Activated gamma-delta T cell treated with anti-CD3 and anti-CD28 coated beads, Interleukin-2, amount 50 U/mL, for 16 hours (primary cell): ENCODE measurements around the gene SPG11.
"Not testable (repeated sequence)": the region's sequence is repeated elsewhere in the genome, so short reads cannot be mapped to it uniquely, and the experiment has no call there.

Source experiments
- DNase-seq: peaks from one replicate; pipeline ENCODE4 v3.0.0-alpha.2; 2020; ENCODE audit warnings: low read depth

The SPG11 gene

GRCh38 chr15:44675911-44676310 lies 12.4 kb upstream of the SPG11 start:
- DNase-seq = no peak

- DNase-seq = no peak
Measured at GRCh38 chr15:44673639-44674038, 10.2 kb upstream of the SPG11 start.

- no peak for DNase-seq
Measured at GRCh38 chr15:44670087-44670950, 6.9 kb upstream of the SPG11 start.

GRCh38 chr15:44668921-44669320 lies 5.5 kb upstream of the SPG11 start:
- DNase-seq = no peak

- DNase-seq = no peak
Measured at GRCh38 chr15:44667039-44667360, 3.5 kb upstream of the SPG11 start.

GRCh38 chr15:44666210-44667038 lies 3.0 kb upstream of the SPG11 start:
- no peak for DNase-seq

- DNase-seq = peak; percentile 71
Measured at GRCh38 chr15:44662478-44663409, 718 bp downstream of the SPG11 start.

- DNase-seq = no peak
Measured at GRCh38 chr15:44661576-44661975, 1.9 kb downstream of the SPG11 start.

- DNase-seq = no peak
Measured at GRCh38 chr15:44659056-44659455, 4.4 kb downstream of the SPG11 start.

- no peak for DNase-seq
Measured at GRCh38 chr15:44657378-44657777, 6.1 kb downstream of the SPG11 start.

- DNase-seq = no peak
Measured at GRCh38 chr15:44656913-44657312, 6.5 kb downstream of the SPG11 start.

- no peak for DNase-seq
Measured at GRCh38 chr15:44656298-44656697, 7.2 kb downstream of the SPG11 start.

- no peak for DNase-seq
Measured at GRCh38 chr15:44654858-44655257, 8.6 kb downstream of the SPG11 start.

GRCh38 chr15:44647637-44648036 lies 15.8 kb downstream of the SPG11 start:
- no peak for DNase-seq

- DNase-seq = no peak
Measured at GRCh38 chr15:44647036-44647435, 16.4 kb downstream of the SPG11 start.

- DNase-seq = no peak
Measured at GRCh38 chr15:44646460-44646859, 17.0 kb downstream of the SPG11 start.

GRCh38 chr15:44641651-44642050 lies 21.8 kb downstream of the SPG11 start:
- no peak for DNase-seq

GRCh38 chr15:44636976-44637375 lies 26.5 kb downstream of the SPG11 start:
- no peak for DNase-seq

GRCh38 chr15:44633603-44634002 lies 29.9 kb downstream of the SPG11 start:
- no peak for DNase-seq

GRCh38 chr15:44625286-44625685 lies 38.2 kb downstream of the SPG11 start:
- not testable (repeated sequence) for DNase-seq

- DNase-seq = no peak
Measured at GRCh38 chr15:44623178-44623577, 40.3 kb downstream of the SPG11 start.

- no peak for DNase-seq
Measured at GRCh38 chr15:44620081-44620480, 43.4 kb downstream of the SPG11 start.
